Left lung (tissue), 10 donors: ENCODE data around the gene CAMK2G. TPM values are rescaled to one million over a fixed set of nuclear protein-coding genes. Genes with fewer than 3 reads are reported as not detected.

Experiments
- ATAC-seq: fragments of 200-7000 bp; cut with Tn5 transposase; one replicate; pipeline ENCODE4 v1.9.1; 2020; ENCODE audit warnings: moderate library complexity
- DNase-seq, 4 donors: peaks; one replicate each; pipeline ENCODE4 v3.0.0-alpha.2; 2013 to 2020
- H3K27ac ChIP-seq, 2 donors: fragments of 200-600 bp; sonication (generic) in 1 of 2; one replicate each; pipeline versions ENCODE4 v1.5.0 to v1.8.0; 2020 to 2021
- H3K27me3 ChIP-seq, 2 donors: fragments of 200-600 bp; sonication (generic) in 1 of 2; one replicate each; pipeline versions ENCODE4 v1.5.0 to v1.8.0; 2020 to 2021
- H3K36me3 ChIP-seq, 2 donors: fragments of 200-600 bp; sonication (generic) in 1 of 2; one replicate each; pipeline versions ENCODE4 v1.5.0 to v1.8.0; 2020 to 2021
- H3K4me1 ChIP-seq, 2 donors: fragments of 200-600 bp; one replicate each; pipeline ENCODE4 v1.8.0; 2021
- H3K4me3 ChIP-seq, 2 donors: fragments of 200-600 bp; sonication (generic) in 1 of 2; one replicate each; pipeline versions ENCODE4 v1.5.0 to v1.8.0; 2020 to 2021; ENCODE audit warnings: mild to moderate bottlenecking in 1 of 2
- H3K9me3 ChIP-seq, 2 donors: fragments of 200-600 bp; sonication (generic) in 1 of 2; one replicate each; pipeline versions ENCODE4 v1.5.0 to v1.8.0; 2020 to 2021
- CTCF ChIP-seq, 2 donors: fragments of 200-600 bp; sonication (generic) in 1 of 2; IDR thresholded peaks; one replicate each; pipeline versions ENCODE4 v1.5.0 to v1.8.0; 2021; ENCODE audit warnings: antibody characterized with exemption in 2 of 2
- intact Hi-C, 2 donors: fragments of 100-400 bp; cut with DNase I; formaldehyde crosslinking; loops; one replicate each; pipeline versions ENCODE4 v1.11.2 to v1.14.2; 2022
- polyA plus RNA-seq, 6 donors: library from polyadenylated mRNA; unstranded; fragments of 120-200 nt; gene quantifications; one replicate each; pipeline ENCODE4 v1.2.1, GENCODE V29; 2013; ENCODE audit not compliant: insufficient read length in 6 of 6
- total RNA-seq, 2 donors: library from RNA; stranded (reverse); fragmentation: NEBNext Ultra II Directional; extraction: Animal tissue kit (Norgen Biotek cat#: 25700); gene quantifications; one replicate each; pipeline ENCODE4 v1.2.1, GENCODE V29; 2021
- donor health status: DM: no; HTN: yes; CAD: no.
- donor health status: DM: no; HTN: no; CAD: no.

Gene CAMK2G
- total and polyA plus RNA-seq, 8 donors = 28.9 to 44.5 (median 35.4) TPM

- DNase-seq (no peak), ATAC-seq (no peak)
- Histone ChIP-seq H3K4me1 (peaks cover 6 to 21% of the 10 kb centered on the region in 2 donors), H3K4me3 (no peak overlapping the region), H3K36me3 (no peaks in the 10 kb centered on the region), H3K27me3 (no peaks in the 10 kb centered on the region), H3K9me3 (no peaks in the 10 kb centered on the region), H3K27ac (no peak overlapping the region)
- intact Hi-C loops = no loop called here
- no peak for TF ChIP-seq CTCF (IDR thresholded peaks at IDR 0.05)
Observed at GRCh38 chr10:73881221-73881919, 7.0 kb upstream of the CAMK2G start.

DNA sequence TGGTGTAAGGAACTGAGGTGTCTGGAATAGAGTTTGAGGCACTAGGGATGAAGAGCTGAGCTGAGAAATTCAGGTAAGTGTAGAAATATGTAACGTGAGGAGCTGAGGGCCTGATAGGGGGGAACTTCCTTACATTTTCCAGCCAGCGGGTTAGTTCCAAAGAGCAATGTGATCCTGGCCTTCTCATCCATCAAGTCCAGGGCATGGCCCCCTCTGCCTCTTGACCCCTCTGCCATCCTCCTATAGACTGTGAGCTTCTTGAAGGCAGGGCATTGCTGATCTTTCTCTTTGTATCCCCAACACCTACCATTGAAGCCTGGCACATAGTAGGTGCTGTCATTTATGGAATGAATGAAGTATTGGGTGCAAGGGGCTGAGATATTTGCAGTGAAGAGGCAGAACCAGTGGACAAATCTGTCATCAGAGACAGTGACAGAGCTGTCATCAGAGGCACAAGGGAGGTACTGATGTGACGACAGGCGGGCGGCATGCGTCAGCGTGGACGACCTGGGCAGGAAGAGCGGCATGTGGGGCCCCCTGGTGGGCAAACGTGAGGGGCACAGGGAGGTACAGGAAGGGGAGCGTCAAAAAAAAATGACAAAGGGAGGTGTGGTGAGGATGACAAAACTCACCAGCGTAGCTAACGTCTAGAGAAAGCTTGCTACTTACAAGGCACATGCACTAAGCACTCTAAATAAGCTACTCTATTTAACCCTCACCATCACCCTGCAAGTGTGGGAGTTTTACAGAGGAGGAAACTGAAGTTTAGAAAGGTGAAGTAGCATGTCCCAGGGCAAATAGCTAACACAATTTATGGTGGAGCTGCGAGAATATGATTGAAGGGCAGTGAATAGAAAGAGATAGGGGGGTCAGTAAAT, 5.2 kb upstream of the CAMK2G start:
- peak; percentile 62 to 98 (median 86) for DNase-seq
- Histone ChIP-seq H3K27ac (no peak overlapping the region), H3K9me3 (no peaks in the 10 kb centered on the region), H3K27me3 (no peaks in the 10 kb centered on the region), H3K4me3 (no peak overlapping the region), H3K4me1 (peaks cover 3 to 31% of the 10 kb centered on the region in 2 donors), H3K36me3 (no peaks in the 10 kb centered on the region)
- peak; percentile 91 for ATAC-seq
- intact Hi-C loops = loop anchor here in 1 of 2 donors (2.0 kb wide), 1 partner anchor 31 kb away; no protein-coding TSS in a partner anchor
- peak; percentile 86 to 98 for TF ChIP-seq CTCF (IDR thresholded peaks at IDR 0.05)

DNA sequence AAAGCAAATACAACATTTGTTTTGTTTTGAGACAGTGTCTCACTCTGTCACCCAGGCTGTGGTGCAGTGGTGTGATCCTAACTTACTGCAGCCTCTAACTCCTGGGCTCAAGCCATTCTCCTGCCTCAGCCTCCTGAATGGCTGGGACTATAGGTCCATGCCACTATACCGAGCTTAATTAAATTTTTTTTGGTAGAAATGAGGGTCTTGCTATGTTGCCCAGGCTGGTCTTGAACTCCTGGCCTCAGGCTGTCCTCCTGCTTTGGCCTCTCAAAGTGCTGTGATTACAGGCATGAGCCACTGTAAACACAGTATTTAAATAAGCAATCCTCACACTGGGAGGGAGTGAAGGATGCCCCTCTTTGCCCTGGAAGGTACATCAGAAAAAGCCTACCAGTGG, 4.0 kb upstream of the CAMK2G start:
- ATAC-seq (no peak), DNase-seq (no peak)
- H3K9me3 ChIP-seq = no peaks in the 10 kb centered on the region
- intact Hi-C loops = loop anchor here in 1 of 2 donors (2.0 kb wide), 1 partner anchor 30 kb away; no protein-coding TSS in a partner anchor
- H3K36me3 ChIP-seq = no peaks in the 10 kb centered on the region
- H3K27me3 ChIP-seq = no peaks in the 10 kb centered on the region
- TF ChIP-seq CTCF (IDR thresholded peaks at IDR 0.05) = no peak
- no peak overlapping the region for H3K4me3 ChIP-seq
- H3K27ac ChIP-seq = no peak overlapping the region
- H3K4me1 ChIP-seq = peaks cover 3 to 32% of the 10 kb centered on the region in 2 donors

DNA sequence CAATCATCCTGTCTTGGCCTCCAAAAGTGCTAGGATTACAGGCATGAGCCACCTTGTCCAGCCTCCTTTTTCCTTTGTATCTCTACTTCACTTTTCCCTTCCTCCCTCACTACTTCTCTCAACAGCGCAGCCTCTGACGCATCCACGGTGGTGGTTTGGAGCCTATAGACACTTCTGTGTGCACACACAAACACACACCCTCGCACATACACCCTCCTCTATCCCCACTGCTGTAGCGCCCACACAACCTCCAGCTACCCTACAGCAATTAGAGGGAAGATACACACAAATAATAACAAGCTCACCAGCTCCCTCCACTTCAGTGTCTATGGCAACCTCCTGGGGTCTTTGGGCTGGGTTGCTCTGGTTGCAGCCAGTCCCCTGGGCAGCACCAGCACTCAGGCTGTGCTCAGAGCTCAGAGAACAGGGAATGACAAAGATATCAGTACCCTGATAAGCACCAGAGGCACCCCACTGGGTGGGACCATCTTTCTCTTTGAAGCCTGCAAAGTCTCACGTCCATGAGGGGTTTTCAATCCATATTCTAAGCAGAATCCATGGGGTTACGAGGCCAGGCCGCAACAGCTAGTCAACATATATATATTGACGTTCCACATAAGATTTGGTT, 3.3 kb upstream of the CAMK2G start:
- Histone ChIP-seq H3K4me3 (no peak overlapping the region), H3K4me1 (peaks cover 10 to 39% of the 10 kb centered on the region in 2 donors), H3K27ac (no peak overlapping the region), H3K9me3 (no peaks in the 10 kb centered on the region), H3K36me3 (no peaks in the 10 kb centered on the region), H3K27me3 (no peaks in the 10 kb centered on the region)
- intact Hi-C loops = loop anchor here in 1 of 2 donors (2.0 kb wide), 1 partner anchor 29 kb away; no protein-coding TSS in a partner anchor
- DNase-seq (no peak), ATAC-seq (no peak)
- TF ChIP-seq CTCF (IDR thresholded peaks at IDR 0.05) = no peak
